ENCODE data around the gene NEFH. TPM values are rescaled to one million over a fixed set of nuclear protein-coding genes. Genes with fewer than 3 reads are reported as not detected.

The NEFH gene
- total RNA-seq, 2 donors from 2014 or later: 149 to 887 TPM

DNA sequence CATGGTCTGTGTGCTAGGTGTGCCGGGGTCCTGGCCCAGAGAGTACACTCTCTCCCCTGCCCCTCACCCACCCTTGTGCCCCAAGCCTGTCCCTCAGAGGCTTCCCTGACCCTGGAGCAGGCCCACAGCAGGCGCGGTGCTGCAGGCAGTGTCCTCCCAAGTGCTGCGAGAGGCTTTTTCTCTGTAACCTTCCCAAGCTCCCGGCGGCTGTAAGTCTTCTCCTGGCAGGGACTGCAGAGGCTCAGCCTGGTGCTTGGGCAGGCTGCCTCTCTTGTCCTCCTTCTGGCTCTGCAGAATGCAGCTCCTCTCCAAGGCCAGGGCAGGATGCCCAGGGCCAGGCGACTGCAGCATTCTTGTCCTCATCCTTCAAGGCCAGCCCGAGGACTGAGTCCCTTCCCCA, 25.7 kb upstream of the NEFH start:
- Histone ChIP-seq H3K27me3 (replicated peaks; ENCODE audit: insufficient read depth) (no peaks in the 10 kb centered on the region), H3K9me3 (no peaks in the 10 kb centered on the region), H3K27ac (peak overlapping the region; percentile 8 to 49), H3K36me3 (no peaks in the 10 kb centered on the region), H3K4me1 (replicated peaks) (peaks cover 5% of the 10 kb centered on the region), H3K4me3 (no peak overlapping the region)
- DNase-seq (ENCODE audit: low spot score): peak; percentile 26
- intact Hi-C loops (cut with DNase I): no loop called here
- 35% methylated on average over 8 of the region's 8 CpGs for WGBS
- TF ChIP-seq POLR2A (IDR thresholded peaks at IDR 0.05) (no peak), POLR2AphosphoS5 (IDR thresholded peaks at IDR 0.05) (no peak), CTCF (IDR thresholded peaks at IDR 0.05) (no peak)

GRCh38 chr22:29456211-29456671, 23.8 kb upstream of the NEFH start:
- no peak overlapping the region for H3K27ac ChIP-seq
- no peak for TF ChIP-seq POLR2A (IDR thresholded peaks at IDR 0.05)
- no peaks in the 10 kb centered on the region for H3K36me3 ChIP-seq
- H3K4me3 ChIP-seq: no peak overlapping the region
- 68% methylated on average over 9 of the region's 9 CpGs for WGBS
- H3K4me1 ChIP-seq (replicated peaks): peaks cover 5% of the 10 kb centered on the region
- no peaks in the 10 kb centered on the region for H3K9me3 ChIP-seq
- no peaks in the 10 kb centered on the region for H3K27me3 ChIP-seq (replicated peaks; ENCODE audit: insufficient read depth)
- intact Hi-C loops (cut with DNase I): no loop called here
- DNase-seq (ENCODE audit: low spot score): no peak

DNA sequence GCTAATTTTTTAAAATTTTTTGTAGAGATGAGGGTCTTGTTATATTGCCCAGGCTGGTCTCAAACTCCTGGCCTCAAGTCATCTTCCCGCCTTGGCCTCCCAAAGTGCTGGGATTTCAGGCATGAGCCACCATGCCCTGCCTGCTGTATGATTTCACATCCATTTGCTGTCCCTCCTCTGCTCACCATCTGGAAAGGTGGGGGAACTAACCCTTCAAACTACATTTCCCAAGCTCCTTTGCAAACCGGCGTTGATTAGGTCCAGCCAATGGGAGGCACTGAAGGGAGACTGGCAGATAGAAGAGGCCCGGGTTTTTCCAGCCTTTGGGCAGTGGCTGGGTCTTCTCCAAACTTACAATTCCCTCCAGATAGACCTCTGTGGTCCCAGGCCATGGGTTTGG, 22.3 kb upstream of the NEFH start:
- no peak for DNase-seq (ENCODE audit: low spot score)
- Histone ChIP-seq H3K27ac (no peak overlapping the region), H3K4me1 (replicated peaks) (peaks cover 5% of the 10 kb centered on the region), H3K4me3 (no peak overlapping the region), H3K27me3 (replicated peaks; ENCODE audit: insufficient read depth) (no peaks in the 10 kb centered on the region), H3K36me3 (no peaks in the 10 kb centered on the region), H3K9me3 (no peaks in the 10 kb centered on the region)
- intact Hi-C loops (cut with DNase I): no loop called here
- TF ChIP-seq CTCF (IDR thresholded peaks at IDR 0.05) (no peak), POLR2AphosphoS5 (IDR thresholded peaks at IDR 0.05) (no peak), POLR2A (IDR thresholded peaks at IDR 0.05) (no peak)
- 43% methylated on average over 4 of the region's 4 CpGs for WGBS

- Histone ChIP-seq H3K27me3 (replicated peaks; ENCODE audit: insufficient read depth) (no peaks in the 10 kb centered on the region), H3K9me3 (no peaks in the 10 kb centered on the region), H3K36me3 (no peaks in the 10 kb centered on the region), H3K4me3 (no peak overlapping the region), H3K27ac (no peak overlapping the region), H3K4me1 (replicated peaks) (peaks cover 5% of the 10 kb centered on the region)
- no peak for DNase-seq (ENCODE audit: low spot score)
- no peak for TF ChIP-seq POLR2A (IDR thresholded peaks at IDR 0.05)
- TF ChIP-seq CTCF (IDR thresholded peaks at IDR 0.05): no peak
- TF ChIP-seq POLR2AphosphoS5 (IDR thresholded peaks at IDR 0.05): no peak
- intact Hi-C loops (cut with DNase I): no loop called here
Measured at GRCh38 chr22:29458551-29458950, 21.5 kb upstream of the NEFH start.

GRCh38 chr22:29459773-29460172, 20.2 kb upstream of the NEFH start:
- Histone ChIP-seq H3K36me3 (no peaks in the 10 kb centered on the region), H3K27me3 (replicated peaks; ENCODE audit: insufficient read depth) (no peaks in the 10 kb centered on the region), H3K4me1 (replicated peaks) (no peaks in the 10 kb centered on the region), H3K4me3 (no peak overlapping the region), H3K9me3 (no peaks in the 10 kb centered on the region), H3K27ac (no peak overlapping the region)
- DNase-seq (ENCODE audit: low spot score): no peak
- intact Hi-C loops (cut with DNase I): no loop called here
- WGBS: 63% methylated on average over 9 of the region's 9 CpGs
- TF ChIP-seq CTCF (IDR thresholded peaks at IDR 0.05): no peak
- no peak for TF ChIP-seq POLR2AphosphoS5 (IDR thresholded peaks at IDR 0.05)
- no peak for TF ChIP-seq POLR2A (IDR thresholded peaks at IDR 0.05)
